GM23338 (cell line): ENCODE data around the gene ECHDC1. TPM values are rescaled to one million over a fixed set of nuclear protein-coding genes. Genes with fewer than 3 reads are reported as not detected.

ENCODE experiments used
- ATAC-seq: fragments of 200-7000 bp; cut with Tn5 transposase; 3 replicates; pipeline ENCODE4 v1.9.1; 2020
- DNase-seq: peaks from one replicate; pipeline ENCODE4 v3.0.0-alpha.2; 2015; ENCODE audit warnings: low spot score
- H2AFZ ChIP-seq: fragments of 200-600 bp; sonication (generic); 2 replicates; pipeline ENCODE4 v1.8.0; 2016; ENCODE audit warnings: antibody characterized with exemption, mild to moderate bottlenecking, moderate library complexity
- H3F3A ChIP-seq: fragments of 200-600 bp; sonication (generic); replicated peaks from 2 replicates; pipeline ENCODE4 v1.8.0; 2017; ENCODE audit warnings: antibody characterized with exemption, mixed run types, low read depth
- H3K27ac ChIP-seq: fragments of 200-600 bp; sonication (generic); 2 replicates; pipeline ENCODE4 v1.6.1; 2016; ENCODE audit warnings: low read depth
- H3K27me3 ChIP-seq: fragments of 200-600 bp; sonication (generic); 2 replicates; pipeline ENCODE4 v1.8.0; 2016; ENCODE audit warnings: mild to moderate bottlenecking, mixed run types, moderate library complexity; ENCODE audit not compliant: insufficient read depth
- H3K36me3 ChIP-seq: fragments of 200-600 bp; sonication (generic); 2 replicates; pipeline ENCODE4 v1.8.0; 2016; ENCODE audit warnings: mild to moderate bottlenecking; ENCODE audit not compliant: insufficient read depth
- H3K4me1 ChIP-seq: fragments of 200-600 bp; sonication (generic); 2 replicates; pipeline ENCODE4 v1.8.0; 2016; ENCODE audit warnings: mild to moderate bottlenecking, moderate library complexity; ENCODE audit not compliant: insufficient read depth
- H3K4me2 ChIP-seq: fragments of 200-600 bp; sonication (generic); 2 replicates; pipeline ENCODE4 v1.7.1; 2017; ENCODE audit warnings: mixed run types
- H3K4me3 ChIP-seq: fragments of 200-600 bp; sonication (generic); 2 replicates; pipeline ENCODE4 v1.6.1; 2016; ENCODE audit warnings: mixed run types
- H3K79me2 ChIP-seq: fragments of 200-600 bp; sonication (generic); replicated peaks from 2 replicates; pipeline ENCODE4 v1.8.0; 2017; ENCODE audit warnings: mild to moderate bottlenecking; ENCODE audit not compliant: insufficient read depth
- H3K9me2 ChIP-seq: fragments of 200-600 bp; sonication (generic); 2 replicates; pipeline ENCODE4 v1.8.0; 2017; ENCODE audit not compliant: insufficient read depth
- H4K20me1 ChIP-seq: fragments of 200-600 bp; sonication (generic); replicated peaks from 2 replicates; pipeline ENCODE4 v1.8.0; 2017; ENCODE audit warnings: mild to moderate bottlenecking; ENCODE audit not compliant: insufficient read depth
- H3K27ac Mint-ChIP-seq: 2 replicates; pipeline ENCODE4 v1.8.0; 2020; ENCODE audit warnings: inconsistent platforms, mild to moderate bottlenecking, moderate library complexity, mixed read lengths
- H3K27me3 Mint-ChIP-seq: 3 replicates; pipeline ENCODE4 v1.8.0; 2022; ENCODE audit warnings: low read depth, mild to moderate bottlenecking, moderate library complexity, mixed read lengths, inconsistent platforms; ENCODE audit not compliant: insufficient read depth, poor library complexity
- H3K36me3 Mint-ChIP-seq: 3 replicates; pipeline ENCODE4 v1.8.0; 2021; ENCODE audit warnings: low read depth, mild to moderate bottlenecking, inconsistent platforms, moderate library complexity, mixed read lengths
- H3K4me1 Mint-ChIP-seq: 3 replicates; pipeline ENCODE4 v1.8.0; 2020; ENCODE audit warnings: mild to moderate bottlenecking, inconsistent platforms, mixed read lengths
- H3K4me3 Mint-ChIP-seq: 3 replicates; pipeline ENCODE4 v1.8.0; 2021; ENCODE audit warnings: moderate library complexity, mild to moderate bottlenecking, inconsistent platforms, mixed read lengths
- H3K9me3 Mint-ChIP-seq: 3 replicates; pipeline ENCODE4 v1.8.0; 2020; ENCODE audit warnings: moderate library complexity, mild to moderate bottlenecking, inconsistent platforms, mixed read lengths
- CTCF ChIP-seq, 2 experiments: fragments of 200-600 bp in 1 of 2; sonication (generic) in 1 of 2; conservative IDR thresholded peaks; 2 replicates each; pipeline versions ENCODE4 v1.5.1 to v1.6.1; 2016 to 2017; ENCODE audit warnings: antibody characterized with exemption in 2 of 2, low read depth in 2 of 2, mild to moderate bottlenecking in 2 of 2, moderate library complexity in 1 of 2
- EZH2 ChIP-seq: fragments of 200-600 bp; sonication (generic); IDR thresholded peaks from one replicate; pipeline ENCODE4 v1.8.0; 2017; ENCODE audit warnings: antibody characterized with exemption, mild to moderate bottlenecking, low read depth; ENCODE audit not compliant: unreplicated experiment
- EZH2phosphoT487 ChIP-seq: fragments of 200-600 bp; sonication (generic); IDR thresholded peaks from one replicate; pipeline ENCODE4 v1.8.1; 2018; ENCODE audit warnings: antibody characterized with exemption; ENCODE audit not compliant: unreplicated experiment
- JUNB ChIP-seq: IDR thresholded peaks from one replicate; pipeline ENCODE4 v1.6.1; 2016; ENCODE audit warnings: antibody characterized with exemption; ENCODE audit not compliant: unreplicated experiment
- NANOG ChIP-seq: IDR thresholded peaks from 2 replicates; pipeline ENCODE4 v1.6.1; 2016; ENCODE audit warnings: antibody characterized with exemption, borderline replicate concordance
- POLR2AphosphoS5 ChIP-seq: IDR thresholded peaks from 2 replicates; pipeline ENCODE4 v1.6.1; 2016; ENCODE audit warnings: antibody characterized with exemption, low read depth
- STAT1 ChIP-seq: IDR thresholded peaks from one replicate; pipeline ENCODE4 v1.6.1; 2016; ENCODE audit warnings: antibody characterized with exemption; ENCODE audit not compliant: unreplicated experiment
- ZNF331 ChIP-seq: fragments of 250-450 bp; sonication (Bioruptor Pico); IDR thresholded peaks from 2 replicates; pipeline ENCODE4 v1.5.0; 2020; ENCODE audit warnings: low read depth, mild to moderate bottlenecking, moderate library complexity
- ZNF462 ChIP-seq: fragments of 250-450 bp; sonication (Bioruptor Pico); IDR thresholded peaks from 2 replicates; pipeline ENCODE4 v1.5.0; 2020; ENCODE audit warnings: mild to moderate bottlenecking, moderate library complexity
- polyA plus RNA-seq: library from polyadenylated mRNA; unstranded; fragments of >200 nt; fragmentation: Nextera tagmentation; extraction: Ambion mirVana; gene quantifications from 2 replicates; pipeline ENCODE4 v1.2.1, GENCODE V29; 2016
- total RNA-seq: library from RNA; depleted of rRNA; stranded (reverse); fragments of >200 nt; shearing (Covaris generic); gene quantifications from 2 replicates; pipeline ENCODE4 v1.2.3, GENCODE V29; 2014

The ECHDC1 gene
- total and polyA plus RNA-seq, 2 experiments from 2014 or later = 65.8 to 98.4 TPM

GRCh38 chr6:127289934-127290333, 53.5 kb downstream of the ECHDC1 start (continued):
- TF ChIP-seq ZNF462 (no peak), NANOG (no peak), JUNB (no peak), POLR2AphosphoS5 (no peak), CTCF (conservative IDR thresholded peaks at IDR 0.05; ENCODE audit: low read depth in 2 of 2) (no peak), ZNF331 (CRISPR knock-in tag) (no peak), EZH2 (no peak)

- Histone ChIP-seq H2AFZ (no peak overlapping the region), H3K4me1 (peaks cover 18% of the 10 kb centered on the region), H3K27ac (no peak overlapping the region; the same call in 1 of the 2 replicates), H4K20me1 (no peaks in the 10 kb centered on the region; the same call in none of the 2 replicates), H3K9me2 (no peaks in the 10 kb centered on the region), H3K79me2 (no peaks in the 10 kb centered on the region; the same call in 1 of the 2 replicates), H3K36me3 (peaks cover 5% of the 10 kb centered on the region; the same call in 1 of the 2 replicates), H3F3A (no peaks in the 10 kb centered on the region), H3K4me2 (no peak overlapping the region), H3K4me3 (no peak overlapping the region), H3K27me3 (no peaks in the 10 kb centered on the region)
- peaks cover 19% of the 10 kb centered on the region for H3K4me1 Mint-ChIP-seq
- H3K4me3 Mint-ChIP-seq = no peak overlapping the region
- peaks cover 17% of the 10 kb centered on the region; the same call in 2 of the 3 replicates for H3K36me3 Mint-ChIP-seq
- H3K27me3 Mint-ChIP-seq = no peaks in the 10 kb centered on the region
- H3K9me3 Mint-ChIP-seq = no peaks in the 10 kb centered on the region
- H3K27ac Mint-ChIP-seq = no peak overlapping the region
- TF ChIP-seq EZH2 (no peak), EZH2phosphoT487 (no peak), STAT1 (no peak)
- DNase-seq (no peak), ATAC-seq (no peak)
Observed at GRCh38 chr6:127288705-127289104, 54.7 kb downstream of the ECHDC1 start.
